Tibial nerve (tissue), 3 donors: ENCODE measurements around the gene AGTRAP.

Experiments
- CTCF ChIP-seq, 5 experiments: fragments of 200-600 bp in 3 of 5; fragments of 450-650 bp in 2 of 5; sonication (generic) in 3 of 5; IDR thresholded peaks; one replicate each; pipeline ENCODE4 v1.5.1; 2016 to 2019; ENCODE audit warnings: antibody characterized with exemption in 5 of 5, mild to moderate bottlenecking in 3 of 5, moderate library complexity in 2 of 5
- POLR2A ChIP-seq, 2 donors: fragments of 450-650 bp; IDR thresholded peaks; one replicate each; pipeline ENCODE4 v1.6.1; 2017; ENCODE audit warnings: antibody characterized with exemption in 2 of 2, mild to moderate bottlenecking in 2 of 2, moderate library complexity in 2 of 2

GRCh38 chr1:11720033-11720376, 15.9 kb upstream of the AGTRAP start:
- TF ChIP-seq CTCF (IDR thresholded peaks at IDR 0.05) (no peak), POLR2A (IDR thresholded peaks at IDR 0.05) (no peak)
